B cell (primary cell): ENCODE data around the gene CYP26A1. TPM values are rescaled to one million over a fixed set of nuclear protein-coding genes. Genes with fewer than 3 reads are reported as not detected.

ENCODE experiments used
- ATAC-seq: fragments of 200-7000 bp; cut with Tn5 transposase; one replicate; pipeline ENCODE4 v1.10.0; 2021; ENCODE audit warnings: low read depth, mild to moderate bottlenecking, moderate number of reproducible peaks, moderate library complexity
- CTCF ChIA-PET: fragments of 350-600 bp; sonication (Branson Sonifier 250); formaldehyde crosslinking; loops from one replicate; lab custom pipeline; 2021; ENCODE audit warnings: antibody characterized with exemption, inconsistent platforms; lab: Charles Lee
- POLR2A ChIA-PET: fragments of 350-600 bp; sonication (Branson Sonifier 250); formaldehyde crosslinking; loops from one replicate; lab custom pipeline; 2021; ENCODE audit warnings: antibody characterized with exemption; lab: Charles Lee
- DNase-seq: peaks from one replicate; pipeline ENCODE4 v3.0.0; 2013
- H2AFZ ChIP-seq: 2 replicates; pipeline ENCODE4 v1.6.1; 2012; ENCODE audit warnings: mild to moderate bottlenecking, low read depth, low read length; ENCODE audit not compliant: insufficient read depth, poor library complexity, severe bottlenecking
- H3K27ac ChIP-seq, 2 donors: 1 replicate in 1 of 2; 2 replicates in 1 of 2; pipeline ENCODE4 v1.5.1; 2012 to 2013; ENCODE audit warnings: low read length in 2 of 2, mild to moderate bottlenecking in 2 of 2, moderate library complexity in 1 of 2
- H3K27me3 ChIP-seq, 4 experiments: fragments of 200-600 bp in 1 of 4; sonication (generic) in 1 of 4; replicated peaks in 1 of 4; 1 replicate in 2 of 4; 2 replicates in 2 of 4; pipeline versions ENCODE4 v1.6.1 to v1.7.0; 2013 to 2016; ENCODE audit warnings: low read length in 3 of 4, mild to moderate bottlenecking in 2 of 4, mixed read lengths in 1 of 4, moderate library complexity in 1 of 4; ENCODE audit not compliant: insufficient read depth in 4 of 4, control insufficient read depth in 3 of 4; ENCODE audit errors: control extremely low read depth in 1 of 4
- H3K36me3 ChIP-seq, 2 experiments: replicated peaks in 1 of 2; 1 replicate in 1 of 2; 2 replicates in 1 of 2; pipeline versions ENCODE4 v1.6.1 to v1.7.1; 2013; ENCODE audit warnings: low read length in 1 of 2; ENCODE audit not compliant: insufficient read depth in 2 of 2, control insufficient read depth in 1 of 2; ENCODE audit errors: control extremely low read depth in 1 of 2, extremely low read depth in 1 of 2
- H3K4me1 ChIP-seq, 2 donors: fragments of 200-600 bp in 1 of 2; sonication (generic) in 1 of 2; 1 replicate in 1 of 2; 2 replicates in 1 of 2; pipeline versions ENCODE4 v1.5.1 to v1.6.1; 2013 to 2017; ENCODE audit warnings: low read length in 2 of 2; ENCODE audit not compliant: control insufficient read depth in 2 of 2, insufficient read depth in 2 of 2
- H3K4me2 ChIP-seq: replicated peaks from 2 replicates; pipeline ENCODE3; 2012; ENCODE audit warnings: mild to moderate bottlenecking, low read depth, low read length; ENCODE audit not compliant: poor library complexity, severe bottlenecking
- H3K4me3 ChIP-seq, 5 experiments: fragments of 200-600 bp in 1 of 5; sonication (generic) in 1 of 5; 1 replicate in 3 of 5; 2 replicates in 2 of 5; pipeline versions ENCODE4 v1.5.1 to v1.7.0; 2011 to 2016; ENCODE audit warnings: low read length in 4 of 5, mild to moderate bottlenecking in 4 of 5, low read depth in 2 of 5, control low read depth in 1 of 5, moderate library complexity in 1 of 5; ENCODE audit not compliant: insufficient read depth in 1 of 5; ENCODE audit errors: control extremely low read depth in 1 of 5, extremely low read depth in 1 of 5
- H3K79me2 ChIP-seq: fragments of 200-600 bp; sonication (generic); one replicate; pipeline ENCODE4 v1.6.0; 2016; ENCODE audit warnings: low read length; ENCODE audit not compliant: control insufficient read depth, insufficient read depth
- H3K9ac ChIP-seq: fragments of 200-600 bp; sonication (generic); 2 replicates; pipeline ENCODE4 v1.6.1; 2017; ENCODE audit warnings: mild to moderate bottlenecking, low read length, moderate library complexity
- H3K9me3 ChIP-seq, 3 donors: one replicate each; pipeline versions ENCODE4 v1.6.1 to v1.7.1; 2013; ENCODE audit warnings: low read length in 2 of 3; ENCODE audit not compliant: control insufficient read depth in 2 of 3, insufficient read depth in 1 of 3; ENCODE audit errors: control extremely low read depth in 1 of 3
- H4K20me1 ChIP-seq: 2 replicates; pipeline ENCODE4 v1.6.0; 2012; ENCODE audit warnings: mild to moderate bottlenecking, low read length; ENCODE audit not compliant: insufficient read depth, control insufficient read depth, poor library complexity, severe bottlenecking
- H3K27ac Mint-ChIP-seq: one replicate; pipeline ENCODE4 v1.8.0; 2021; ENCODE audit warnings: mixed read lengths
- H3K27me3 Mint-ChIP-seq: one replicate; pipeline ENCODE4 v1.8.0; 2021; ENCODE audit warnings: mixed read lengths
- H3K4me1 Mint-ChIP-seq: one replicate; pipeline ENCODE4 v1.8.0; 2021; ENCODE audit warnings: mixed read lengths
- H3K4me3 Mint-ChIP-seq: one replicate; pipeline ENCODE4 v1.8.0; 2021; ENCODE audit warnings: mixed read lengths
- H3K9me3 Mint-ChIP-seq: one replicate; pipeline ENCODE4 v1.8.0; 2022; ENCODE audit warnings: mixed read lengths; ENCODE audit not compliant: insufficient read depth
- CTCF ChIP-seq: fragments of 200-600 bp; IDR thresholded peaks from one replicate; pipeline ENCODE4 v1.8.0; 2022; ENCODE audit warnings: antibody characterized with exemption, mild to moderate bottlenecking
- EZH2 ChIP-seq: IDR thresholded peaks from 2 replicates; pipeline ENCODE4 v1.6.1; 2012; ENCODE audit warnings: borderline replicate concordance, low read depth, mild to moderate bottlenecking, moderate library complexity, low read length; ENCODE audit not compliant: insufficient read depth, poor library complexity, severe bottlenecking
- WGBS: methylation state at CpG from one replicate; pipeline ENCODE4 v1.1.5; 2013; ENCODE audit warnings: missing lambda C conversion rate; ENCODE audit not compliant: insufficient coverage; 5-methylcytosine and 5-hydroxymethylcytosine counted together
- intact Hi-C: fragments of 100-400 bp; cut with micrococcal nuclease; formaldehyde crosslinking; loops from one replicate; pipeline ENCODE4 v1.10.0; 2022
- polyA plus RNA-seq: library from polyadenylated mRNA; depleted of rRNA; stranded (reverse); fragments of >200 nt; gene quantifications from 2 replicates; pipeline ENCODE4 v1.2.3, GENCODE V29; 2012
- total RNA-seq, 2 donors: library from RNA; stranded (reverse); fragments of 120-200 nt in 1 of 2; gene quantifications; 1 replicate in 1 of 2; 2 replicates in 1 of 2; pipeline versions ENCODE4 v1.2.3 to v1.2.4, GENCODE V29; 2013 to 2022

Gene CYP26A1
- total and polyA plus RNA-seq, 2 donors (not counting 1 experiment from before 2014, with no cell fraction given): not detected

GRCh38 chr10:93072713-93073538 is 767 bp upstream of the CYP26A1 start:
- Histone ChIP-seq H3K9ac (peak overlapping the region; percentile 39), H2AFZ (peak overlapping the region; percentile 38), H3K27me3 (peaks cover 0 to 83% (median 45%) of the 10 kb centered on the region in 4 experiments), H3K79me2 (no peaks in the 10 kb centered on the region), H4K20me1 (no peaks in the 10 kb centered on the region), H3K4me3 (peak overlapping the region in 4 of 5 experiments; percentile 15 to 55 (median 45)), H3K9me3 (peaks cover 0 to 13% (median 0%) of the 10 kb centered on the region in 3 donors), H3K4me2 (peak overlapping the region; percentile 79), H3K36me3 (no peaks in the 10 kb centered on the region), H3K4me1 (peaks cover 46 to 47% of the 10 kb centered on the region in 2 donors), H3K27ac (no peak overlapping the region)
- ChIA-PET POLR2A (no interaction called here), CTCF (interaction anchor here (1.4 kb wide), 1 partner anchor 9 kb away, joined by 3 read pairs; no protein-coding TSS in a partner anchor)
- peaks cover 62% of the 10 kb centered on the region for H3K27me3 Mint-ChIP-seq
- TF ChIP-seq CTCF (no peak), EZH2 (no peak)
- H3K4me3 Mint-ChIP-seq: peak overlapping the region; percentile 85
- DNase-seq: peak; percentile 29
- intact Hi-C loops: loop anchor here (5.0 to 10.0 kb wide), 2 partner anchors 186 to 412 kb away; partner anchors contain the start of gene MYOF
- no peak for ATAC-seq
- no peak overlapping the region for H3K27ac Mint-ChIP-seq
- 8% methylated on average over 31 of the region's 34 CpGs for WGBS
- H3K9me3 Mint-ChIP-seq: no peaks in the 10 kb centered on the region
- peaks cover 42% of the 10 kb centered on the region for H3K4me1 Mint-ChIP-seq

DNA sequence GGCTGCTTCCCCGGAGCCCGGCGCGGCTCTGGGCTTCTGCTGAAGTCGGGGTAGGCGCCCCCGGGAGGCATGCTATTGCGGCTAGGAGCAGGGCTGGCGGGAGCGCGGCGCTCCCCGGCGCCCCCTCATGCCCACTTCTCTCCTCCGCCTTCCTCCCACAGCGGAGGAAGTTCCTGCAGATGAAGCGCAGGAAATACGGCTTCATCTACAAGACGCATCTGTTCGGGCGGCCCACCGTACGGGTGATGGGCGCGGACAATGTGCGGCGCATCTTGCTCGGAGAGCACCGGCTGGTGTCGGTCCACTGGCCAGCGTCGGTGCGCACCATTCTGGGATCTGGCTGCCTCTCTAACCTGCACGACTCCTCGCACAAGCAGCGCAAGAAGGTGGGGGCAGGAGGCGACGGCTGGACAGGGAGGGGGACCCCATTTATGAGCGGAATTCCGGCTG is 479 bp downstream of the CYP26A1 start:
- peak; percentile 35 for ATAC-seq
- peaks cover 59% of the 10 kb centered on the region for H3K27me3 Mint-ChIP-seq
- H3K27ac Mint-ChIP-seq: no peak overlapping the region
- peak overlapping the region; percentile 30 for H2AFZ ChIP-seq
- H3K4me1 Mint-ChIP-seq: peaks cover 38% of the 10 kb centered on the region
- peaks cover 38 to 40% of the 10 kb centered on the region in 2 donors for H3K4me1 ChIP-seq
- under 1% methylated on average over 40 of the region's 40 CpGs for WGBS
- H3K27me3 ChIP-seq: peaks cover 0 to 71% (median 39%) of the 10 kb centered on the region in 4 experiments
- peak; percentile 64 for DNase-seq
- peaks cover 0 to 10% (median 0%) of the 10 kb centered on the region in 3 donors for H3K9me3 ChIP-seq
- no peak overlapping the region for H3K27ac ChIP-seq
- peak overlapping the region; percentile 79 for H3K4me2 ChIP-seq
- TF ChIP-seq CTCF: no peak
- no peak for TF ChIP-seq EZH2
- no peaks in the 10 kb centered on the region for H3K9me3 Mint-ChIP-seq
- H3K4me3 ChIP-seq: peak overlapping the region in 4 of 5 experiments; percentile 15 to 55 (median 45)
- H3K36me3 ChIP-seq: no peaks in the 10 kb centered on the region
- intact Hi-C loops: loop anchor here (5.0 to 10.0 kb wide), 2 partner anchors 187 to 411 kb away; partner anchors contain the start of gene MYOF
- H3K79me2 ChIP-seq: no peaks in the 10 kb centered on the region
- H3K9ac ChIP-seq: peak overlapping the region; percentile 35
- ChIA-PET POLR2A (no interaction called here), CTCF (no interaction called here)
- H3K4me3 Mint-ChIP-seq: peak overlapping the region; percentile 88
- H4K20me1 ChIP-seq: no peaks in the 10 kb centered on the region
